Keratinocyte (primary cell): ENCODE results near the gene ITIH5. TPM values are rescaled to one million over a fixed set of nuclear protein-coding genes. Genes with fewer than 3 reads are reported as not detected.

ENCODE experiments used
- DNase-seq: peaks from one replicate; pipeline ENCODE4 v3.0.0-alpha.2; 2011; ENCODE audit warnings: low read depth, missing footprints, low spot score
- FAIRE-seq: peaks from 2 replicates; lab custom pipeline; 2011; peaks lifted over from hg19 to GRCh38; lab: Jason Lieb, UNC
- H2AFZ ChIP-seq: 2 replicates; pipeline ENCODE4 v1.6.0; 2012; ENCODE audit warnings: low read length, control low read depth, inconsistent platforms; ENCODE audit not compliant: control insufficient read depth
- H3K27ac ChIP-seq: 2 replicates; pipeline ENCODE4 v1.5.1; 2011; ENCODE audit warnings: low read length; ENCODE audit not compliant: control insufficient read depth, insufficient read depth
- H3K27me3 ChIP-seq: 3 replicates; pipeline ENCODE4 v1.6.0; 2011; ENCODE audit warnings: low read length; ENCODE audit not compliant: control insufficient read depth, insufficient read depth; ENCODE audit errors: extremely low read depth
- H3K36me3 ChIP-seq, 2 experiments: 2 replicates in 1 of 2; 3 replicates in 1 of 2; pipeline ENCODE4 v1.5.1; 2011; ENCODE audit warnings: low read length in 2 of 2, mild to moderate bottlenecking in 1 of 2; ENCODE audit not compliant: control insufficient read depth in 2 of 2, insufficient read depth in 2 of 2; ENCODE audit errors: extremely low read depth in 1 of 2
- H3K4me1 ChIP-seq: 3 replicates; pipeline ENCODE4 v1.5.1; 2011; ENCODE audit warnings: low read length; ENCODE audit not compliant: control insufficient read depth, insufficient read depth; ENCODE audit errors: extremely low read depth
- H3K4me2 ChIP-seq: 3 replicates; pipeline ENCODE4 v1.6.0; 2011; ENCODE audit warnings: low read depth, low read length; ENCODE audit not compliant: control insufficient read depth, insufficient read depth; ENCODE audit errors: extremely low read depth
- H3K4me3 ChIP-seq, 3 experiments: fragments of 200-600 bp in 1 of 3; sonication (generic) in 1 of 3; 2 replicates in 2 of 3; 3 replicates in 1 of 3; pipeline ENCODE4 v1.5.1; 2011 to 2016; ENCODE audit warnings: low read length in 3 of 3, mild to moderate bottlenecking in 3 of 3, control low read depth in 2 of 3, inconsistent platforms in 1 of 3, low read depth in 1 of 3, mixed read lengths in 1 of 3, mixed run types in 1 of 3, moderate library complexity in 1 of 3; ENCODE audit not compliant: control insufficient read depth in 2 of 3, insufficient read depth in 2 of 3; ENCODE audit errors: extremely low read depth in 1 of 3
- H3K79me2 ChIP-seq: 2 replicates; pipeline ENCODE4 v1.6.0; 2012; ENCODE audit warnings: low read length; ENCODE audit not compliant: control insufficient read depth, insufficient read depth
- H3K9ac ChIP-seq: 3 replicates; pipeline ENCODE4 v1.6.0; 2011; ENCODE audit warnings: low read length; ENCODE audit not compliant: control insufficient read depth, insufficient read depth; ENCODE audit errors: extremely low read depth
- H3K9me1 ChIP-seq: 3 replicates; pipeline ENCODE4 v1.6.0; 2011; ENCODE audit warnings: low read length; ENCODE audit not compliant: control insufficient read depth, insufficient read depth; ENCODE audit errors: extremely low read depth
- H3K9me3 ChIP-seq: 2 replicates; pipeline ENCODE4 v1.5.1; 2012; ENCODE audit warnings: low read depth, low read length; ENCODE audit not compliant: control insufficient read depth
- H4K20me1 ChIP-seq: 3 replicates; pipeline ENCODE4 v1.6.0; 2011; ENCODE audit warnings: low read length; ENCODE audit not compliant: control insufficient read depth, insufficient read depth; ENCODE audit errors: extremely low read depth
- EZH2 ChIP-seq: IDR thresholded peaks from one replicate; pipeline ENCODE4 v1.6.1; 2012; ENCODE audit warnings: inconsistent platforms, mild to moderate bottlenecking, low read length, moderate library complexity
- dilution Hi-C: fragments of 300-500 bp; cut with MboI; formaldehyde crosslinking; loops from one replicate; pipeline ENCODE4 v1.7.0; 2020; ENCODE audit warnings: low sequenced_read_pairs; ENCODE audit not compliant: extremely low pct_ligation_motif_present
- polyA plus RNA-seq, 5 experiments: library from polyadenylated mRNA; depleted of rRNA in 3 of 5; stranded (reverse) in 3 of 5; stranded (forward) in 1 of 5; unstranded in 1 of 5; fragments of >200 nt; gene quantifications; 1 replicate in 1 of 5; 2 replicates in 3 of 5; 3 replicates in 1 of 5; pipeline versions ENCODE4 v1.2.1 to v1.2.3, GENCODE V29; 2011 to 2012; ENCODE audit warnings: missing spikeins in 2 of 5, low read depth in 1 of 5, low replicate concordance in 1 of 5
- TF ChIP-seq, protein P1 (sequence below), 3 experiments: IDR thresholded peaks in 1 of 3; conservative IDR thresholded peaks in 1 of 3; optimal IDR thresholded peaks in 1 of 3; 2 replicates in 2 of 3; 3 replicates in 1 of 3; pipeline versions ENCODE3 to v1.5.1; 2011; ENCODE audit warnings: low read length in 3 of 3, mild to moderate bottlenecking in 3 of 3, moderate library complexity in 2 of 3, control low read depth in 1 of 3, inconsistent platforms in 1 of 3; ENCODE audit not compliant: insufficient read depth in 2 of 3; ENCODE audit errors: extremely low read depth in 1 of 3

The ITIH5 gene
- polyA plus RNA-seq, 1 donor (not counting 4 experiments of a cell fraction or from before 2014, with no cell fraction given): not detected

DNA sequence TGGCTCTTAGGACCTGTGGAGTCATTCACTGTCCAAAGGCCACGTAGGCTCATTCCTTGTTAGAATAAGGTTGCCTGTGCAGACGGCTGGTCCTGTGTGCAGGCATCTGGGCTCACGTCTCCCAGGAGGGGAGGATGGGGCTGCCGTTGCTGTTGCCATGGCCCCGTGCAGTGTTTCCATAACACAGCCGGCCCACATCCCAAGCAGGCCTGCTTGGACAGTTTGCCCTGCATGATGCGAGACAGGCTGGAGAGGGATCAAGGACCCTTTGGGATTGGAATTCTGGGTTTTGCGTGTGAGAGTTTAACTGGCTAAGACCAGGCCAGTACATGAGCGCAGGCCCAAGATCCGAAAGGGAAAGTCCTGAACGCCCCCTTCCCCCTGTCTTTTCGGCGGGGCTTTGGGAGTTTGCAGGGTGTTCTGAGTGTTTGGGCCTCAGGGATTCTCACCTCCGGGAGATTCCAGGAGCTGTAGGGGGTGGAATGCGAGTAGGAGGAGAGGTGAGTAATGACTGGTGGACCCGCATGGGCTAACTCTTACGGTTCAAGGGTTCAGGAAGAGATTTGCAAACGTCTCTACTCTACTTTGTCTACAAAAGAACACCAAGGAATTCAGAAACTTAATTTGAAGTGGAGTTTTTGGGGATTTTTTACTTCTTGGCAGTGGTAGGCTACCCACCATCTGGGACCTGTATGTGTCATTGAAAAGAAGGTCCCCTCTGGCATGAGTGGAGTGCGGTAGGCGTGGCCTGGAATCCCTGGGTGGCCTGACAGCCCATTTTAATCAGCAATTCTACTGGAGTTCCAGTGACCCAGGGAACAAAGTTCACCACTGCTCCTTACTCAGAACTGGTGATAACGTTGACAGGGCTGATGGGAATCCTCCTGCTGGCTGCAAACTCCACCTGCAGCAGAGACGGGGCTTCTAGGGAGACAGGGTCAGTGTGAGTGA is 125.4 kb downstream of the ITIH5 start:
- no peaks in the 10 kb centered on the region for H3K4me1 ChIP-seq
- no peaks in the 10 kb centered on the region for H3K9me1 ChIP-seq
- no peak for TF ChIP-seq EZH2
- TF ChIP-seq, protein P1, sequence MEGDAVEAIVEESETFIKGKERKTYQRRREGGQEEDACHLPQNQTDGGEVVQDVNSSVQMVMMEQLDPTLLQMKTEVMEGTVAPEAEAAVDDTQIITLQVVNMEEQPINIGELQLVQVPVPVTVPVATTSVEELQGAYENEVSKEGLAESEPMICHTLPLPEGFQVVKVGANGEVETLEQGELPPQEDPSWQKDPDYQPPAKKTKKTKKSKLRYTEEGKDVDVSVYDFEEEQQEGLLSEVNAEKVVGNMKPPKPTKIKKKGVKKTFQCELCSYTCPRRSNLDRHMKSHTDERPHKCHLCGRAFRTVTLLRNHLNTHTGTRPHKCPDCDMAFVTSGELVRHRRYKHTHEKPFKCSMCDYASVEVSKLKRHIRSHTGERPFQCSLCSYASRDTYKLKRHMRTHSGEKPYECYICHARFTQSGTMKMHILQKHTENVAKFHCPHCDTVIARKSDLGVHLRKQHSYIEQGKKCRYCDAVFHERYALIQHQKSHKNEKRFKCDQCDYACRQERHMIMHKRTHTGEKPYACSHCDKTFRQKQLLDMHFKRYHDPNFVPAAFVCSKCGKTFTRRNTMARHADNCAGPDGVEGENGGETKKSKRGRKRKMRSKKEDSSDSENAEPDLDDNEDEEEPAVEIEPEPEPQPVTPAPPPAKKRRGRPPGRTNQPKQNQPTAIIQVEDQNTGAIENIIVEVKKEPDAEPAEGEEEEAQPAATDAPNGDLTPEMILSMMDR (optimal IDR thresholded peaks at IDR 0.05 in 1 of 3, IDR thresholded peaks at IDR 0.05 in 1 of 3, conservative IDR thresholded peaks at IDR 0.05 in 1 of 3; ENCODE audit: extremely low read depth in 1 of 3, insufficient read depth in 2 of 3, low read length in 3 of 3): no peak
- no peak overlapping the region for H2AFZ ChIP-seq
- H4K20me1 ChIP-seq: no peaks in the 10 kb centered on the region
- no peaks in the 10 kb centered on the region for H3K36me3 ChIP-seq
- no peak overlapping the region for H3K4me3 ChIP-seq
- H3K79me2 ChIP-seq: no peaks in the 10 kb centered on the region
- H3K9ac ChIP-seq: no peak overlapping the region
- no peak for FAIRE-seq
- H3K9me3 ChIP-seq: no peaks in the 10 kb centered on the region
- dilution Hi-C loops: no loop called here
- H3K27ac ChIP-seq: no peak overlapping the region
- DNase-seq: no peak
- H3K4me2 ChIP-seq: no peak overlapping the region
- H3K27me3 ChIP-seq: no peaks in the 10 kb centered on the region

DNA sequence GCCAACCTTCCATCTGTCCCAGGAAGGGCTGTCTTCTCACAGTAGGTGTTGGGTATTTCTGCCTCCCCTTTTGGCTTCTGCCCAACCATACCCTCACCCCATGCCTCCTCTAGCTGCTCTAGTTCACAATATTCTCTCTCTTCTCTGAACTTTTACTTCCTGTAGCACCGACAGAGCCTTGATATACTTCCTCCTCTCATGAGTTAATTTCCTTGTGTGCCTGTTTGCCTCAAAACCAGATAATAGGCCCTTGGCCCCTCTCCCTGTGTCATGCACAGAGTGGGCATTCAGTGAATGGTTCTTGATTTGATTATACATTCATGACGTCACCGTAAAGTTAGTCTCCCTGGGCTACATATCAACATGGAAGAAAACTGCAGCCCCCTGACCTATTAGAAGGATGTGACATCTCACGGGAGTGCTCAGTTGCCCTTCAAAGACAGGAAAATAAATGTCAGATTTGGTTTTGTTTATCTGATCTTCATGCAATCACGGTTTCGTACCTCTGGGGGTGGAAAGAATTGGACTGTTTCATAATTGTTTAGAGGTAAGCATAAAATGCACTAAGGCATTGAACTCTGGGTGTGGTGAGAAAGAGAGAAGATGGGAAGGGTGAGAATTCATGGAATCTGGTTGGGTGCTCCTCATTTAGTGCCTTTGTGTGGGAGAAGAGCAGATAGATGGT is 127.7 kb downstream of the ITIH5 start:
- no peak overlapping the region for H3K27ac ChIP-seq
- no peaks in the 10 kb centered on the region for H3K79me2 ChIP-seq
- H3K9me1 ChIP-seq: no peaks in the 10 kb centered on the region
- H3K9ac ChIP-seq: no peak overlapping the region
- H4K20me1 ChIP-seq: no peaks in the 10 kb centered on the region
- H3K9me3 ChIP-seq: no peaks in the 10 kb centered on the region
- FAIRE-seq (no peak), DNase-seq (no peak)
- no peak overlapping the region for H2AFZ ChIP-seq
- H3K36me3 ChIP-seq: no peaks in the 10 kb centered on the region
- H3K4me2 ChIP-seq: no peak overlapping the region
- TF ChIP-seq, protein P1 (optimal IDR thresholded peaks at IDR 0.05 in 1 of 3, IDR thresholded peaks at IDR 0.05 in 1 of 3, conservative IDR thresholded peaks at IDR 0.05 in 1 of 3; ENCODE audit: extremely low read depth in 1 of 3, insufficient read depth in 2 of 3, low read length in 3 of 3): no peak
- TF ChIP-seq EZH2: no peak
- no peak overlapping the region for H3K4me3 ChIP-seq
- no peaks in the 10 kb centered on the region for H3K27me3 ChIP-seq
- H3K4me1 ChIP-seq: no peaks in the 10 kb centered on the region
- dilution Hi-C loops: loop anchor here (10.0 kb wide), 1 partner anchor 146 kb away; no protein-coding TSS in a partner anchor
